CD14-positive monocyte (primary cell): ENCODE measurements around the gene TMEM240. TPM values are rescaled to one million over a fixed set of nuclear protein-coding genes. Genes with fewer than 3 reads are reported as not detected.

Experiments used
- DNase-seq, 3 donors: peaks; one replicate each; pipeline ENCODE4 v3.0.0-alpha.2; 2011 to 2022
- H2AFZ ChIP-seq: 2 replicates; pipeline ENCODE4 v1.6.0; 2012; ENCODE audit warnings: mild to moderate bottlenecking, low read depth, low read length, inconsistent platforms; ENCODE audit not compliant: insufficient read depth, poor library complexity, severe bottlenecking
- H3K27ac ChIP-seq, 2 donors: 1 replicate in 1 of 2; 2 replicates in 1 of 2; pipeline ENCODE4 v1.5.1; 2012 to 2013; ENCODE audit warnings: low read length in 2 of 2, control low read depth in 1 of 2, inconsistent platforms in 1 of 2, low read depth in 1 of 2, mild to moderate bottlenecking in 1 of 2
- H3K27me3 ChIP-seq, 2 donors: one replicate each; pipeline versions ENCODE4 v1.6.0 to v1.6.1; 2011 to 2013; ENCODE audit warnings: low read length in 2 of 2; ENCODE audit not compliant: control insufficient read depth in 2 of 2, insufficient read depth in 2 of 2
- H3K36me3 ChIP-seq, 2 donors: replicated peaks in 1 of 2; 1 replicate in 1 of 2; 2 replicates in 1 of 2; pipeline versions ENCODE4 v1.5.1 to v1.6.1; 2012 to 2013; ENCODE audit warnings: low read length in 2 of 2, control low read depth in 1 of 2, inconsistent platforms in 1 of 2, mild to moderate bottlenecking in 1 of 2; ENCODE audit not compliant: insufficient read depth in 2 of 2, control insufficient read depth in 1 of 2
- H3K4me1 ChIP-seq, 2 donors: 1 replicate in 1 of 2; 2 replicates in 1 of 2; pipeline versions ENCODE4 v1.5.1 to v1.6.1; 2012 to 2013; ENCODE audit warnings: low read length in 2 of 2, control low read depth in 1 of 2, inconsistent platforms in 1 of 2, mild to moderate bottlenecking in 1 of 2, moderate library complexity in 1 of 2; ENCODE audit not compliant: insufficient read depth in 2 of 2, control insufficient read depth in 1 of 2
- H3K4me2 ChIP-seq: replicated peaks from 2 replicates; pipeline ENCODE3; 2012; ENCODE audit warnings: low read length, moderate library complexity, mild to moderate bottlenecking; ENCODE audit not compliant: poor library complexity, severe bottlenecking; ENCODE audit errors: extremely low read depth
- H3K4me3 ChIP-seq, 3 experiments: fragments of 200-600 bp in 1 of 3; sonication (generic) in 1 of 3; replicated peaks in 1 of 3; 1 replicate in 2 of 3; 2 replicates in 1 of 3; pipeline ENCODE4 v1.5.1; 2011 to 2013; ENCODE audit warnings: low read length in 3 of 3, mild to moderate bottlenecking in 3 of 3, control low read depth in 2 of 3, low read depth in 2 of 3, inconsistent platforms in 1 of 3, moderate library complexity in 1 of 3
- H3K79me2 ChIP-seq: 2 replicates; pipeline ENCODE4 v1.6.0; 2012; ENCODE audit warnings: mild to moderate bottlenecking, control low read depth, inconsistent platforms, low read length, moderate library complexity; ENCODE audit not compliant: insufficient read depth
- H3K9ac ChIP-seq: 2 replicates; pipeline ENCODE4 v1.6.0; 2017; ENCODE audit warnings: low read length, mild to moderate bottlenecking; ENCODE audit not compliant: insufficient read depth, poor library complexity, severe bottlenecking
- H3K9me3 ChIP-seq, 2 donors: replicated peaks in 1 of 2; 1 replicate in 1 of 2; 2 replicates in 1 of 2; pipeline versions ENCODE4 v1.5.1 to v1.6.1; 2012 to 2013; ENCODE audit warnings: low read length in 2 of 2, control low read depth in 1 of 2; ENCODE audit not compliant: control insufficient read depth in 1 of 2, insufficient read depth in 1 of 2
- H4K20me1 ChIP-seq: 2 replicates; pipeline ENCODE4 v1.6.0; 2012; ENCODE audit warnings: mild to moderate bottlenecking, low read length, control low read depth, moderate library complexity; ENCODE audit not compliant: insufficient read depth
- H3K27ac Mint-ChIP-seq, 7 donors: one replicate each; pipeline ENCODE4 v1.8.0; 2020; ENCODE audit warnings: mild to moderate bottlenecking in 7 of 7, mixed read lengths in 7 of 7, moderate library complexity in 6 of 7, inconsistent platforms in 2 of 7
- H3K27me3 Mint-ChIP-seq, 3 donors: one replicate each; pipeline ENCODE4 v1.8.0; 2021 to 2022; ENCODE audit warnings: low read depth in 3 of 3, mild to moderate bottlenecking in 3 of 3, mixed read lengths in 3 of 3, moderate library complexity in 3 of 3, inconsistent platforms in 1 of 3
- H3K36me3 Mint-ChIP-seq, 2 donors: one replicate each; pipeline ENCODE4 v1.8.0; 2020; ENCODE audit warnings: mixed read lengths in 2 of 2, inconsistent platforms in 1 of 2, mild to moderate bottlenecking in 1 of 2
- H3K4me1 Mint-ChIP-seq: one replicate; pipeline ENCODE4 v1.8.0; 2020; ENCODE audit warnings: mild to moderate bottlenecking, mixed read lengths
- H3K4me3 Mint-ChIP-seq, 2 donors: one replicate each; pipeline ENCODE4 v1.8.0; 2020; ENCODE audit warnings: mild to moderate bottlenecking in 2 of 2, mixed read lengths in 2 of 2, moderate library complexity in 1 of 2
- H3K9me3 Mint-ChIP-seq, 7 donors: one replicate each; pipeline ENCODE4 v1.8.0; 2020 to 2022; ENCODE audit warnings: mixed read lengths in 7 of 7, mild to moderate bottlenecking in 6 of 7, moderate library complexity in 6 of 7, inconsistent platforms in 2 of 7
- CTCF ChIP-seq: fragments of 200-600 bp; IDR thresholded peaks from one replicate; pipeline ENCODE4 v1.8.0; 2022; ENCODE audit warnings: antibody characterized with exemption, mild to moderate bottlenecking
- WGBS: methylation state at CpG from one replicate; pipeline ENCODE4 v1.1.5; 2013; ENCODE audit warnings: missing lambda C conversion rate; ENCODE audit not compliant: insufficient coverage; 5-methylcytosine and 5-hydroxymethylcytosine counted together
- intact Hi-C, 2 donors: fragments of 100-400 bp; cut with micrococcal nuclease; formaldehyde crosslinking; loops; one replicate each; pipeline versions ENCODE4 v1.15.0 to v1.15.1; 2023
- polyA plus RNA-seq, 3 donors: library from polyadenylated mRNA; depleted of rRNA in 1 of 3; unstranded in 2 of 3; stranded (reverse) in 1 of 3; fragments of 300-500 nt in 2 of 3; fragments of >200 nt in 1 of 3; fragmentation: Illumina TruSeq in 2 of 3; gene quantifications; 1 replicate in 2 of 3; 2 replicates in 1 of 3; pipeline ENCODE4 v1.2.3, GENCODE V29; 2012 to 2021

The TMEM240 gene
- polyA plus RNA-seq, 3 donors, result not detected

DNA sequence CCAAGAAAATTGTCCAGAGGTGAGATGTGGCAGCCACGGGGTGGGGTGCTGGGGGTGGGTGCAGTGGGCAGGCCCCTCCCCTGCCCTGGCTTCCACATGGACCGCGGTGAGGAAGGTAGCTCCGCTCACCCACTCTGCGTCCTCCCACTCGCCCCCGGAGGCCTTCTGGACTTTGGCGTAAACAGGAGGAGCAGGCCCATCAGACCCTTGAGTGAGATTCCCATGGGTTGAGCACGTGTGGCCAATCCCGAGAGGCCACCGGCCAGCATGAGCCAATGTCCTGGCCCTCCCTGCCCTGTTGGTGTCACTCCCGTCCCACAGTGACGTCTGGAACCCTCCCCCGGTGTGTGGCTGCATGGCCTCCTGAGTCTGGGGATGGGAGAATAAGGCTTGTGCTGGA, 8.2 kb upstream of the TMEM240 start:
- no peak overlapping the region for H3K4me3 Mint-ChIP-seq
- peaks cover 0 to 3% (median 0%) of the 10 kb centered on the region in 7 donors for H3K9me3 Mint-ChIP-seq
- Histone ChIP-seq H4K20me1 (peaks cover 50% of the 10 kb centered on the region), H3K9ac (no peak overlapping the region), H3K79me2 (peaks cover 7% of the 10 kb centered on the region), H3K27me3 (no peaks in the 10 kb centered on the region), H3K4me3 (no peak overlapping the region), H3K36me3 (peaks cover 20 to 27% of the 10 kb centered on the region in 2 donors), H2AFZ (no peak overlapping the region), H3K27ac (no peak overlapping the region), H3K9me3 (no peaks in the 10 kb centered on the region), H3K4me1 (no peaks in the 10 kb centered on the region), H3K4me2 (no peak overlapping the region)
- H3K36me3 Mint-ChIP-seq, result peaks cover 13 to 30% of the 10 kb centered on the region in 2 donors
- no peaks in the 10 kb centered on the region for H3K27me3 Mint-ChIP-seq
- intact Hi-C loops, result no loop called here
- TF ChIP-seq CTCF, result no peak
- H3K4me1 Mint-ChIP-seq, result no peaks in the 10 kb centered on the region
- H3K27ac Mint-ChIP-seq, result no peak overlapping the region
- 93% methylated on average over 13 of the region's 14 CpGs for WGBS
- DNase-seq, result no peak

DNA sequence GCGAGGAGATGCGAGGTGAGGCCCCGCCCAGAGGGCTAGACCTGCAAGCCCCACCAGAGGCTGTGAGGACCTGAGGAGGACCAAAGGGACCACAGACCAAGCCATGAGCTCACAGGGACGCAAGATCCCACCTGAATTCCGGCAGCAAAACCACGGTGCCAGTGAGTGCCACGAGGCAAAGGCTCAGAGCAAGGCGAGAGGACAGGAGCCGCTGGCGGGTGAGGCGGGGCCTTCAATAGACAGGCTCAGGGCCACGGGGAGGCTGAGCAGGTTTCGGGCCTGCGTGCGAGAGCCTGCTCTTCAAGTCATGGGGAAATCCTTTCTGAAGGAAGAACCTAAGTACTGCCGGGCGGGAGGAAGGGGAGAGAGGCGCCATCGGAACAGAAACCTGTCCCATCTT, 7.1 kb upstream of the TMEM240 start:
- Histone ChIP-seq H3K9me3 (no peaks in the 10 kb centered on the region), H3K4me1 (no peaks in the 10 kb centered on the region), H3K27ac (no peak overlapping the region), H3K79me2 (peaks cover 7% of the 10 kb centered on the region), H2AFZ (no peak overlapping the region), H3K4me3 (no peak overlapping the region), H3K36me3 (peaks cover 31 to 39% of the 10 kb centered on the region in 2 donors), H3K9ac (no peak overlapping the region), H3K27me3 (no peaks in the 10 kb centered on the region), H4K20me1 (peaks cover 42% of the 10 kb centered on the region), H3K4me2 (no peak overlapping the region)
- WGBS, result 89% methylated on average over 17 of the region's 19 CpGs
- intact Hi-C loops, result no loop called here
- no peak for TF ChIP-seq CTCF
- Mint-ChIP-seq H3K4me1 (no peaks in the 10 kb centered on the region), H3K4me3 (no peak overlapping the region), H3K36me3 (peaks cover 22 to 41% of the 10 kb centered on the region in 2 donors), H3K9me3 (peaks cover 0 to 3% (median 0%) of the 10 kb centered on the region in 7 donors), H3K27me3 (peaks cover 0 to 2% (median 0%) of the 10 kb centered on the region in 3 donors), H3K27ac (peak overlapping the region in 1 of 7 donors; percentile 21)
- no peak for DNase-seq
